Measurements from ENCODE around the gene LARGE2.

The LARGE2 gene

DNA sequence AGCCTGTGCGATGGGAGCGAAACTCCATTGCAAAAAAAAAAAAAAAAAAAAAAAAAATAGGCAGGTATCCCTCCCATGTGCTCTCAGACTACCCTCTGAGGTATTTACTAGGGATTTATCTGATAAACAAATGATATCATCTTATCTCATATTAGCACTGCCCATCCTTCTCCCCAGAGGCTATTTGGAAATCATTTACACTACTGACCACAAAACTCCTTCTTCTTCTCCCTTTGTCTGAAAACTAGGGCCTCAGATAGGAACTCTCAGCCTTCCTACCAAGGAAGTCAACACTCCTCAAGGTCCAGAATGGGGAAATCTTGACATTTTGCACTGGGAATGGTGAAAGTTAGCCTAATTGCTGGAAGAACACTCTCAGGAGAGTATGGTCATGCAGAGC is 46.4 kb downstream of the LARGE2 start:
- no peak for DNase-seq

DNA sequence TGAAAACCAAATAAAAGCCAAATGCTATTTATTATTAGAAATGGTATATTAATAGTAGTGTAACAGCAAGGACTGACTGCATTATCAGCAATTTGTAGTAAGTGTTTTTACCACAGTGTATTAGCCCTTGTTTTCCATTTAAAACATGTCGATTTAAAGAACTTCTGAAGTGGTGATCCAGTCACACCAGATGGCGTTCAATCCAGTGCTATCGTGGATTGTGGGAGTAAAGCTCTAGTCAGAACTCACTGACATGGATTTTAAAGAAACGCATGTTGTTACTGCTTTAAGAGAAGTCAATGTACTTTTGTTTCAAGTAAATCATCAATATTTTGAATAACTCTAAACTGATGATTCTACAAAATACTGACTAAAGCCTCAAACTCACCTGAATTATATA is 51.1 kb downstream of the LARGE2 start:
- no peak for DNase-seq

DNA sequence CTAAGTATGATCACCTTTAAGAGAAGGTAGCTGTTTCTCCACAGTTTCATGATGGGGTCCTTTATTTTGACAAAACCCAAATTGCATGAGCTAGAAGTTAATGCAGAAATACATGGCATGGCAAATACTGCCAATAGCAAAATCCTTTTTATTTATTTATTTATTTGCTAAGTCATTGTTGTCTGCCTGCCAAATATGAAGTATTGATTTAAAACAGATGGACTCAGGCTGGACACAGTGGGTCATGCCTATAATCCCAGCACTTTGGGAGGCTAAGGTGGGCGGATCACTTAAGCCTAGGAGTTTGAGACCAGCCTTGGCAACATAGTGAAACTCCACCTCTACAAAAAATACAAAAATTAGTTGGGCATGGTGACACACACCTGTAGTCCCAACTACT is 52.4 kb downstream of the LARGE2 start:
- no peak for DNase-seq

All from hematopoietic multipotent progenitor cell treated with erythropoietin and hydrocortisone succinate and interleukin-3 and kit ligand, for 4 days (in vitro differentiated cells).